ENCODE data around the gene ATP5PD.
A peak's percentile ranks its signal among the peaks of the same experiment; 100 is the strongest.
"Not testable (repeated sequence)": the region's sequence is repeated elsewhere in the genome, so short reads cannot be mapped to it uniquely, and the experiment has no call there.

The ATP5PD gene

DNA sequence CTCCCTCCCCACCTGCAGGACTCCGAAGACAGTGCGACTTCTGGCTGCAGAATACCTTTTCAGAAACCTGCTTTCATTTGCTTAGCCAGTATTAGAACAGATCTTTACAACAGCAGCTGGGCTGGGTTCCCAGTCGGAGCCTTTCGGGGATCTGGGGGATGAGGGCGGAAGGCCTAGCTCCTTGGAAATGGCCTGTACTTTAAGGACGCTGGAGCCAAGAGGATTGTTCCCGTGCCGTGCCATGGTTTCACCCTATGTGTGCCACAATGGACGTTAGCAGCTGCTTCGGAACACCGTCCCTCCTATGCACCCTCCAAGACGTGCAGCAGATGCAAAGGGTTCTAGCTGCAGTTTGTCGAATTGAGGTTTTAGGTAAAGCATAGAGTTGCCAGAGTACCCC, 16.4 kb upstream of the ATP5PD start:
- H3K27me3 ChIP-seq (ENCODE audit: control insufficient read depth, insufficient read depth, low read length): no peaks in the 10 kb centered on the region
- no peak overlapping the region for H3K4me2 ChIP-seq (ENCODE audit: low read length)
- H3K4me1 ChIP-seq (ENCODE audit: control insufficient read depth, insufficient read depth, low read length): peaks cover 17% of the 10 kb centered on the region
- no peaks in the 10 kb centered on the region for H3K9me3 ChIP-seq (replicated peaks; ENCODE audit: low read length)
- H3K4me3 ChIP-seq (ENCODE audit: low read length): no peak overlapping the region
- H3K9ac ChIP-seq (ENCODE audit: low read depth, low read length): no peak overlapping the region
- H3K36me3 ChIP-seq (ENCODE audit: insufficient read depth, low read length): peaks cover 40% of the 10 kb centered on the region

DNA sequence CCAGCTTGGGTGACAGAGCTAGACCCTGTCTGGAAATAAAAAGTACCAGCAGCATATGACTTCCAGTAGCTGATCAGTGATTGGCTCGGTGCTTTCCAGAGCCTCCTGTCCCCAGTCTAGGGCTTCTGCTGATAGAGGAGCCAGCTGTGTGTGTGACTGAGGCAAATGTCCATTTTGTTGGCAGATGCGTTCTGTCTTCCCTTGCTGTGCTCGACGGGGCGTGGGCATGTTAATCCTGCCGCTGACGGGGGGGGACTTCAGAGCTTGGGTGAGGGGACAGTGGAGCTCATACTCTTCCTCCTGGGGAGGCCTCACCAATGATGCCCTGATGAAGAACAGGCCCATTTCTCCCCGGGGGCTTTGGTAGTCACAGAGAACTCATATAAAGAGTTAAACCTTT, 14.8 kb upstream of the ATP5PD start:
- H3K36me3 ChIP-seq (ENCODE audit: insufficient read depth, low read length): peaks cover 40% of the 10 kb centered on the region
- H3K4me2 ChIP-seq (ENCODE audit: low read length): no peak overlapping the region
- H3K9me3 ChIP-seq (replicated peaks; ENCODE audit: low read length): no peaks in the 10 kb centered on the region
- H3K4me3 ChIP-seq (ENCODE audit: low read length): no peak overlapping the region
- H3K9ac ChIP-seq (ENCODE audit: low read depth, low read length): no peak overlapping the region
- peaks cover 17% of the 10 kb centered on the region for H3K4me1 ChIP-seq (ENCODE audit: control insufficient read depth, insufficient read depth, low read length)
- no peaks in the 10 kb centered on the region for H3K27me3 ChIP-seq (ENCODE audit: control insufficient read depth, insufficient read depth, low read length)

- Histone ChIP-seq H3K36me3 (ENCODE audit: insufficient read depth, low read length) (peaks cover 44% of the 10 kb centered on the region), H3K4me2 (ENCODE audit: low read length) (no peak overlapping the region), H3K4me1 (ENCODE audit: control insufficient read depth, insufficient read depth, low read length) (peaks cover 17% of the 10 kb centered on the region), H3K27me3 (ENCODE audit: control insufficient read depth, insufficient read depth, low read length) (no peaks in the 10 kb centered on the region), H3K4me3 (ENCODE audit: low read length) (no peak overlapping the region), H3K9me3 (replicated peaks; ENCODE audit: low read length) (no peaks in the 10 kb centered on the region), H3K9ac (ENCODE audit: low read depth, low read length) (peak overlapping the region; percentile 42)
Observed at GRCh38 chr17:75061055-75061438, 14.3 kb upstream of the ATP5PD start.

GRCh38 chr17:75060434-75061054, 13.8 kb upstream of the ATP5PD start:
- H3K4me1 ChIP-seq (ENCODE audit: control insufficient read depth, insufficient read depth, low read length): peaks cover 17% of the 10 kb centered on the region
- peaks cover 45% of the 10 kb centered on the region for H3K36me3 ChIP-seq (ENCODE audit: insufficient read depth, low read length)
- peak overlapping the region; percentile 19 for H3K4me2 ChIP-seq (ENCODE audit: low read length)
- no peaks in the 10 kb centered on the region for H3K27me3 ChIP-seq (ENCODE audit: control insufficient read depth, insufficient read depth, low read length)
- H3K9me3 ChIP-seq (replicated peaks; ENCODE audit: low read length): no peaks in the 10 kb centered on the region
- no peak overlapping the region for H3K4me3 ChIP-seq (ENCODE audit: low read length)
- H3K9ac ChIP-seq (ENCODE audit: low read depth, low read length): peak overlapping the region; percentile 42

DNA sequence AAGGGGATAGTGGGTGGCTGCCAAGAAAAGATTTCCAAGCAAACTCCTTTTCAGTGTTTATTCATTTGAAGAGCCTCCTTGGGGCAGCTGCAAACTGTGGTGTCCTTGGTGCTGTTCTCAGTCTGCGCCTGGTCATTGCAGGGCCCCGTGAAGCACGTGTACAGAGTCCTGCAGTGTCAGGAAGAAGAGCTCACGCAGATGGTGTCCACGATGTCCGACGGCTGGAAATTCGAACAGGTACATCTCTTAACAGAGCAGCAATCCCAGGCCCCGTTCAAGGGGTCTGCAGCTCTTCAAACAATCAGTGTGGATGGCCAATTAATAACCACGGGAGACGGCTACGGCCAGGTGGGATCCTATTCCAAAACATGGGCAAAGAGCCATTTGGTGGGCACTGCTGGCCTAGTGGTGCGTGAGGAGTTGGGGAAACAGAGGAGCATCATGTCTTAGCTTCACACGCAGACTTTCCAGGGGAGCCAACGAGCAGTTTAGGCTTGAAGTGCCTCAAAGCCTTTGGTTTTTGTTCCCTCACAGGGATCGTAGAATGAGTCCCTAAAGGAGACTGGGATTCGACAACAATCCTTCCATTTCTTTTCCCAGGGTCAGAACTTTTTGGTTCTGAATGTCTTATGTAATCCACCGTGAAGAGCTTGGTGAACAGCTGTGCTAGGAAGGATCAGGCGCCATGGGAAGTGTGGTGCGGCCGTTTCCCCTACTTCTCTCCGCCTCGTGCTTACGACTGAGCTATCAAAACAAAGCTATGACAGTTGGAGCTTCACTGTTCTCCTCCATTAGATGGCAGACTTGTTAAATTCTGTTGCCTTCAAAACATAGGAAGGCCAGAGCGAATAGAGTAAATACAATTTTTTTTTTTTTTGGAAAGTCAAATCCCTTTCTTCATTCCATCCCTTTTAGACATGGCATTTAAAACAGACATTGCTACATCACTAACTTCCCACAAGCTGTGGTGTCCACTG, 12.9 kb upstream of the ATP5PD start:
- Histone ChIP-seq H3K27me3 (ENCODE audit: control insufficient read depth, insufficient read depth, low read length) (no peaks in the 10 kb centered on the region), H3K9ac (ENCODE audit: low read depth, low read length) (peak overlapping the region; percentile 42), H3K4me2 (ENCODE audit: low read length) (peak overlapping the region; percentile 53), H3K4me3 (ENCODE audit: low read length) (no peak overlapping the region), H3K36me3 (ENCODE audit: insufficient read depth, low read length) (peaks cover 38% of the 10 kb centered on the region), H3K4me1 (ENCODE audit: control insufficient read depth, insufficient read depth, low read length) (peaks cover 17% of the 10 kb centered on the region), H3K9me3 (replicated peaks; ENCODE audit: low read length) (no peaks in the 10 kb centered on the region)

GRCh38 chr17:75051941-75052340, 5.2 kb upstream of the ATP5PD start:
- Histone ChIP-seq H3K9me3 (replicated peaks; ENCODE audit: low read length) (no peaks in the 10 kb centered on the region), H3K27me3 (ENCODE audit: control insufficient read depth, insufficient read depth, low read length) (no peaks in the 10 kb centered on the region), H3K4me1 (ENCODE audit: control insufficient read depth, insufficient read depth, low read length) (peaks cover 13% of the 10 kb centered on the region), H3K9ac (ENCODE audit: low read depth, low read length) (no peak overlapping the region), H3K36me3 (ENCODE audit: insufficient read depth, low read length) (peaks cover 33% of the 10 kb centered on the region), H3K4me2 (ENCODE audit: low read length) (no peak overlapping the region), H3K4me3 (ENCODE audit: low read length) (no peak overlapping the region)

GRCh38 chr17:75049706-75050105, 2.9 kb upstream of the ATP5PD start:
- Histone ChIP-seq H3K9ac (ENCODE audit: low read depth, low read length) (no peak overlapping the region), H3K36me3 (ENCODE audit: insufficient read depth, low read length) (peaks cover 28% of the 10 kb centered on the region), H3K4me1 (ENCODE audit: control insufficient read depth, insufficient read depth, low read length) (peaks cover 15% of the 10 kb centered on the region)

GRCh38 chr17:75049057-75049456, 2.3 kb upstream of the ATP5PD start:
- Histone ChIP-seq H3K4me2 (ENCODE audit: low read length) (peak overlapping the region; percentile 98), H3K4me1 (ENCODE audit: control insufficient read depth, insufficient read depth, low read length) (peaks cover 15% of the 10 kb centered on the region), H3K4me3 (ENCODE audit: low read length) (no peak overlapping the region)

More at GRCh38 chr17:75049706-75050105, 2.9 kb upstream of the ATP5PD start:
- no peaks in the 10 kb centered on the region for H3K27me3 ChIP-seq (ENCODE audit: control insufficient read depth, insufficient read depth, low read length)
- H3K4me3 ChIP-seq (ENCODE audit: low read length): no peak overlapping the region
- H3K9me3 ChIP-seq (replicated peaks; ENCODE audit: low read length): no peaks in the 10 kb centered on the region
- H3K4me2 ChIP-seq (ENCODE audit: low read length): no peak overlapping the region

GRCh38 chr17:75048249-75048878, 1.6 kb upstream of the ATP5PD start:
- Histone ChIP-seq H3K9me3 (replicated peaks; ENCODE audit: low read length) (no peaks in the 10 kb centered on the region), H3K4me1 (ENCODE audit: control insufficient read depth, insufficient read depth, low read length) (peaks cover 15% of the 10 kb centered on the region), H3K9ac (ENCODE audit: low read depth, low read length) (peak overlapping the region; percentile 96), H3K4me2 (ENCODE audit: low read length) (peak overlapping the region; percentile 98), H3K27me3 (ENCODE audit: control insufficient read depth, insufficient read depth, low read length) (no peaks in the 10 kb centered on the region), H3K4me3 (ENCODE audit: low read length) (peak overlapping the region; percentile 99), H3K36me3 (ENCODE audit: insufficient read depth, low read length) (peaks cover 20% of the 10 kb centered on the region)

More at GRCh38 chr17:75049057-75049456, 2.3 kb upstream of the ATP5PD start:
- H3K9me3 ChIP-seq (replicated peaks; ENCODE audit: low read length): no peaks in the 10 kb centered on the region
- H3K27me3 ChIP-seq (ENCODE audit: control insufficient read depth, insufficient read depth, low read length): no peaks in the 10 kb centered on the region
- H3K9ac ChIP-seq (ENCODE audit: low read depth, low read length): peak overlapping the region; percentile 96
- H3K36me3 ChIP-seq (ENCODE audit: insufficient read depth, low read length): peaks cover 26% of the 10 kb centered on the region

DNA sequence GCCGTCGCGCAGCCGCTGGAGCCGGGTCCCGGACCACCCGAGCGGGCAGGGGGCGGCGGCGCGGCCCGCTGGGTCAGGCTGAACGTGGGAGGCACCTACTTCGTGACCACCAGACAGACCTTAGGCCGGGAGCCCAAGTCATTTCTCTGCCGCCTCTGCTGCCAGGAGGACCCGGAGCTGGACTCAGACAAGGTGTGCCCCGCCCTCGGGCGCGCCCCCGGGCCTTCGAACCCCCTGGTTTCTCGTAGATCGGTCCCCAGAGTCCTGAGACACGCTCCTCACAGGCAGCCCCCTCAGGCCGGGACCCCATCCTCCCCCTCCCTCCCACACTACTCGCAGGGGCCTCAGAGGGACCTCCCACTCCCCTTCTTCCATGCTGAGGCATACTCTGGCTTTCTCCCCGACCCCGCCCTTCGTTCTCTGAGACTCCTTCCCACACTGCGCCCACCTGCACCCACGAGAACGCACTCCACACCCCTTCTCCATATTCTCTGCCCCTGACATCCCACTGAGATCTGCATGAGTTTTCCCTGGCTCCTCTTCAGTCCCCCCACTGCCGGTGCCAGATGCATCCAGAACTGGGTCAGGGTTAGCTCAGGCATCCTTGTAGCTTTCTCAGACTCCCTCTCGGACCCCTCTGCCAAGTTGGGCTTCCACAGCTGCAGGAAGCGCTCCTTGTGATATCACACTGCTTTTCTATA, 779 bp upstream of the ATP5PD start:
- H3K27me3 ChIP-seq (ENCODE audit: control insufficient read depth, insufficient read depth, low read length): no peaks in the 10 kb centered on the region
- peak overlapping the region; percentile 99 for H3K4me3 ChIP-seq (ENCODE audit: low read length)
- H3K9ac ChIP-seq (ENCODE audit: low read depth, low read length): peak overlapping the region; percentile 96
- no peaks in the 10 kb centered on the region for H3K9me3 ChIP-seq (replicated peaks; ENCODE audit: low read length)
- H3K4me1 ChIP-seq (ENCODE audit: control insufficient read depth, insufficient read depth, low read length): peaks cover 15% of the 10 kb centered on the region
- H3K36me3 ChIP-seq (ENCODE audit: insufficient read depth, low read length): peaks cover 16% of the 10 kb centered on the region
- peak overlapping the region; percentile 98 for H3K4me2 ChIP-seq (ENCODE audit: low read length)

DNA sequence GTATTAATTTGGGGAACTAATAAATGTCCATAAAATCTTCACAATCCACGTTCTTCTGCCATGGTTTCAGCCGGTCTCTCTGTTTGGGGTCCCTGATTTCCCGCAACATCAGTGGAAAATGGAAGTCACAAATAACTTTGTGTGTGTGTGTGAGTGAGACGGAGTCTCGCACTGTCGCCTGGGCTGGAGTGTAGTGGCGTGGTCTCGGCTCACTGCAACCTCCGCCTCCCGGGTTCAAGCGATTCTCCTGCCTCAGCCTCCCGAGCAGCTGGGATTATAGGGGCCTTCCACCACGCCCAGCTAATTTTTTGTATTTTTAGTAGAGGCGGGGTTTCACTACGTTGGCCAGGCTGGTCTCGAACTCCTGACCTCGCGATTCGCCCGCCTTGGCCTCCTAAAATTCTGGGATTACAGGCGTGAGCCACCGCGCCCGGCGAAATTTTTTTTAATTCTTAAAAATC, 793 bp downstream of the ATP5PD start:
- not testable (repeated sequence) for H3K9me3 ChIP-seq (replicated peaks; ENCODE audit: low read length); H3K27me3 ChIP-seq (ENCODE audit: control insufficient read depth, insufficient read depth, low read length)
- peaks cover 24% of the 10 kb centered on the region for H3K36me3 ChIP-seq (ENCODE audit: insufficient read depth, low read length)
- H3K4me3 ChIP-seq (ENCODE audit: low read length): peak overlapping the region; percentile 99
- peaks cover 15% of the 10 kb centered on the region for H3K4me1 ChIP-seq (ENCODE audit: control insufficient read depth, insufficient read depth, low read length)
- H3K4me2 ChIP-seq (ENCODE audit: low read length): peak overlapping the region; percentile 83
- H3K9ac ChIP-seq (ENCODE audit: low read depth, low read length): peak overlapping the region; percentile 96
